Mesenchymal stem cell (in vitro differentiated cells and primary cell): ENCODE results near the gene SATB2.

Source experiments
- DNase-seq: peaks from one replicate; pipeline ENCODE4 v3.0.0-alpha.2; 2013
- H2AFZ ChIP-seq: one replicate; pipeline ENCODE4 v1.6.1; 2013; ENCODE audit warnings: low read depth, mild to moderate bottlenecking, control low read depth, inconsistent platforms, low read length, moderate library complexity
- H2AK5ac ChIP-seq: 2 replicates; pipeline ENCODE4 v1.6.1; 2013; ENCODE audit warnings: low read length, moderate library complexity, mild to moderate bottlenecking, inconsistent platforms; ENCODE audit not compliant: severe bottlenecking
- H2BK120ac ChIP-seq: one replicate; pipeline ENCODE4 v1.6.1; 2013; ENCODE audit warnings: low read depth, mild to moderate bottlenecking, inconsistent platforms, low read length, moderate library complexity
- H2BK12ac ChIP-seq, 2 experiments: one replicate each; pipeline ENCODE4 v1.6.1; 2013; ENCODE audit warnings: inconsistent platforms in 2 of 2, low read length in 2 of 2, mild to moderate bottlenecking in 2 of 2, moderate library complexity in 2 of 2, control low read depth in 1 of 2
- H2BK15ac ChIP-seq: one replicate; pipeline ENCODE4 v1.6.1; 2013; ENCODE audit warnings: mild to moderate bottlenecking, low read depth, inconsistent platforms; ENCODE audit not compliant: poor library complexity, severe bottlenecking
- H2BK5ac ChIP-seq: 2 replicates; pipeline ENCODE4 v1.6.1; 2013; ENCODE audit warnings: low read depth, mild to moderate bottlenecking, low read length, control low read depth, inconsistent platforms; ENCODE audit not compliant: poor library complexity, severe bottlenecking
- H3K14ac ChIP-seq, 2 experiments: one replicate each; pipeline ENCODE4 v1.6.1; 2013; ENCODE audit warnings: inconsistent platforms in 2 of 2, low read length in 2 of 2, control low read depth in 1 of 2, mild to moderate bottlenecking in 1 of 2, moderate library complexity in 1 of 2
- H3K18ac ChIP-seq, 2 experiments: one replicate each; pipeline ENCODE4 v1.6.1; 2013; ENCODE audit warnings: inconsistent platforms in 2 of 2, low read length in 2 of 2, control low read depth in 1 of 2, low read depth in 1 of 2, mild to moderate bottlenecking in 1 of 2
- H3K23ac ChIP-seq, 2 experiments: one replicate each; pipeline ENCODE4 v1.6.1; 2013; ENCODE audit warnings: inconsistent platforms in 2 of 2, low read length in 2 of 2, mild to moderate bottlenecking in 2 of 2, moderate library complexity in 2 of 2, control low read depth in 1 of 2
- H3K27ac ChIP-seq: 2 replicates; pipeline ENCODE4 v1.5.1; 2013; ENCODE audit warnings: mild to moderate bottlenecking, moderate library complexity, low read length, control low read depth, inconsistent platforms; ENCODE audit not compliant: poor library complexity, severe bottlenecking
- H3K27me3 ChIP-seq, 2 experiments: 2 replicates each; pipeline versions ENCODE4 v1.6.1 to v1.7.0; 2013; ENCODE audit warnings: low read length in 2 of 2, mild to moderate bottlenecking in 2 of 2, moderate library complexity in 2 of 2, control low read depth in 1 of 2, inconsistent platforms in 1 of 2; ENCODE audit not compliant: control insufficient read depth in 1 of 2, insufficient read depth in 1 of 2
- H3K36me3 ChIP-seq, 2 experiments: 2 replicates each; pipeline versions ENCODE4 v1.6.1 to v1.7.0; 2013; ENCODE audit warnings: low read length in 2 of 2, control low read depth in 1 of 2, inconsistent platforms in 1 of 2, low read depth in 1 of 2, mild to moderate bottlenecking in 1 of 2; ENCODE audit not compliant: insufficient read depth in 2 of 2, control insufficient read depth in 1 of 2
- H3K4ac ChIP-seq, 2 experiments: one replicate each; pipeline ENCODE4 v1.6.1; 2013; ENCODE audit warnings: inconsistent platforms in 2 of 2, low read length in 2 of 2, mild to moderate bottlenecking in 2 of 2, moderate library complexity in 2 of 2, control low read depth in 1 of 2, low read depth in 1 of 2
- H3K4me1 ChIP-seq: 2 replicates; pipeline ENCODE4 v1.6.1; 2013; ENCODE audit warnings: low read depth, low read length, control low read depth; ENCODE audit not compliant: control insufficient read depth, insufficient read depth
- H3K4me2 ChIP-seq: 2 replicates; pipeline ENCODE4 v1.6.1; 2013; ENCODE audit warnings: low read length, mild to moderate bottlenecking, inconsistent platforms; ENCODE audit not compliant: poor library complexity, severe bottlenecking
- H3K4me3 ChIP-seq, 2 experiments: 2 replicates each; pipeline versions ENCODE4 v1.5.1 to v1.7.0; 2013; ENCODE audit warnings: low read length in 2 of 2, mild to moderate bottlenecking in 2 of 2, control low read depth in 1 of 2, low read depth in 1 of 2; ENCODE audit not compliant: insufficient read depth in 1 of 2
- H3K79me1 ChIP-seq: replicated peaks from 2 replicates; pipeline ENCODE4 v1.6.1; 2013; ENCODE audit warnings: mild to moderate bottlenecking, control low read depth, low read length, inconsistent platforms; ENCODE audit not compliant: poor library complexity, severe bottlenecking
- H3K9ac ChIP-seq: 2 replicates; pipeline ENCODE4 v1.7.0; 2013; ENCODE audit warnings: mild to moderate bottlenecking, low read length, moderate library complexity
- H3K9me3 ChIP-seq: 2 replicates; pipeline ENCODE4 v1.7.0; 2013; ENCODE audit warnings: mild to moderate bottlenecking, low read length; ENCODE audit not compliant: control insufficient read depth
- H4K8ac ChIP-seq: one replicate; pipeline ENCODE4 v1.6.1; 2013; ENCODE audit warnings: inconsistent platforms, mild to moderate bottlenecking, low read length, moderate library complexity
- H4K91ac ChIP-seq: one replicate; pipeline ENCODE4 v1.6.1; 2013; ENCODE audit warnings: mild to moderate bottlenecking, low read length, inconsistent platforms
- WGBS: methylation state at CpG from one replicate; pipeline ENCODE4 v1.1.7; 2013; ENCODE audit warnings: mixed read lengths; 5-methylcytosine and 5-hydroxymethylcytosine counted together

Gene SATB2

GRCh38 chr2:199306116-199306515 is 151.6 kb downstream of the SATB2 start:
- H3K14ac ChIP-seq: no peak overlapping the region
- H3K36me3 ChIP-seq: peaks cover 5 to 49% of the 10 kb centered on the region in 2 experiments
- H3K79me1 ChIP-seq: no peaks in the 10 kb centered on the region
- no peak for DNase-seq
- no peak overlapping the region for H2BK15ac ChIP-seq
- H3K27me3 ChIP-seq: no peaks in the 10 kb centered on the region
- no peak overlapping the region for H3K4me2 ChIP-seq
- H3K23ac ChIP-seq: no peak overlapping the region
- H3K4me1 ChIP-seq: peaks cover 2% of the 10 kb centered on the region
- H3K9ac ChIP-seq: no peak overlapping the region
- H2BK5ac ChIP-seq: no peak overlapping the region
- H2BK12ac ChIP-seq: no peak overlapping the region
- H2AK5ac ChIP-seq: no peak overlapping the region
- 90% methylated on average over 3 of the region's 3 CpGs for WGBS
- no peak overlapping the region for H2AFZ ChIP-seq
- no peak overlapping the region for H4K8ac ChIP-seq
- H3K4me3 ChIP-seq: no peak overlapping the region
- H4K91ac ChIP-seq: no peak overlapping the region
- no peak overlapping the region for H2BK120ac ChIP-seq
- no peak overlapping the region for H3K18ac ChIP-seq
- no peaks in the 10 kb centered on the region for H3K9me3 ChIP-seq
- no peak overlapping the region for H3K27ac ChIP-seq
- no peak overlapping the region for H3K4ac ChIP-seq

- Histone ChIP-seq H3K36me3 (peaks cover 4 to 42% of the 10 kb centered on the region in 2 experiments), H3K4me1 (no peaks in the 10 kb centered on the region), H3K4ac (no peak overlapping the region), H3K27me3 (no peaks in the 10 kb centered on the region), H2BK12ac (no peak overlapping the region), H3K18ac (no peak overlapping the region), H3K9ac (peak overlapping the region; percentile 72), H3K4me3 (peak overlapping the region in 1 of 2 experiments; percentile 10), H2BK120ac (no peak overlapping the region), H3K9me3 (no peaks in the 10 kb centered on the region), H3K23ac (no peak overlapping the region), H2AK5ac (no peak overlapping the region), H2AFZ (no peak overlapping the region), H4K91ac (no peak overlapping the region), H2BK5ac (no peak overlapping the region), H3K79me1 (no peaks in the 10 kb centered on the region), H3K27ac (no peak overlapping the region), H2BK15ac (no peak overlapping the region), H3K4me2 (no peak overlapping the region), H4K8ac (no peak overlapping the region), H3K14ac (no peak overlapping the region)
- peak; percentile 68 for DNase-seq
- 62% methylated on average over 6 of the region's 6 CpGs for WGBS
Observed at GRCh38 chr2:199303728-199304177, 154.0 kb downstream of the SATB2 start.

DNA sequence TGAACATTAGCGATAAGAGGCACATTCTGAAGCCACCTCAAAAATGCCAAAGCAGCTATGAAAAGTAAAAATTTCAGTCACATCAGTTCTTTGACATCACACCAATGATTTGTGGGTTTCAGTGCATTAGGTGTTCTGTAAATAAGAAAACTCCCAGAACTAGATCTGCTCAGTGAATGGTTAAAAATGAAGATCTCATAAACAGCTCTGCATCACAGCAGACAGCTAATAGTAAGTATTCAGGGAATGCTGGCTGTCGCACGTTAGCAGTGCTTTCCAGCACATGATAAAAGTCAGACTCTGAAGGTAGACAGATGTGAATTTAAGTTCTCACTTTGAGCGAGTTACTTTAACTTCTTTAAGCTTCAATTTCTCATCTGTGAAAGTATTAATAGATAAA is 154.9 kb downstream of the SATB2 start:
- H3K14ac ChIP-seq: no peak overlapping the region
- H3K79me1 ChIP-seq: no peaks in the 10 kb centered on the region
- WGBS: 86% methylated on average over 1 of the region's 4 CpGs
- H3K18ac ChIP-seq: no peak overlapping the region
- H3K9me3 ChIP-seq: no peaks in the 10 kb centered on the region
- no peak overlapping the region for H3K4ac ChIP-seq
- no peak overlapping the region for H2AK5ac ChIP-seq
- H3K4me2 ChIP-seq: no peak overlapping the region
- H4K91ac ChIP-seq: no peak overlapping the region
- H2BK15ac ChIP-seq: no peak overlapping the region
- H3K27me3 ChIP-seq: no peaks in the 10 kb centered on the region
- no peak overlapping the region for H3K27ac ChIP-seq
- no peak overlapping the region for H3K23ac ChIP-seq
- DNase-seq: peak; percentile 19
- H3K4me1 ChIP-seq: no peaks in the 10 kb centered on the region
- no peak overlapping the region for H3K4me3 ChIP-seq
- H2BK12ac ChIP-seq: no peak overlapping the region
- no peak overlapping the region for H4K8ac ChIP-seq
- H3K9ac ChIP-seq: peak overlapping the region; percentile 72
- H2BK5ac ChIP-seq: no peak overlapping the region
- no peak overlapping the region for H2BK120ac ChIP-seq
- H3K36me3 ChIP-seq: peaks cover 0 to 41% of the 10 kb centered on the region in 2 experiments
- no peak overlapping the region for H2AFZ ChIP-seq

GRCh38 chr2:199288424-199288823 is 169.3 kb downstream of the SATB2 start:
- Histone ChIP-seq H3K9ac (no peak overlapping the region), H2BK120ac (no peak overlapping the region), H2AFZ (no peak overlapping the region), H2BK15ac (no peak overlapping the region), H3K79me1 (no peaks in the 10 kb centered on the region), H3K27me3 (no peaks in the 10 kb centered on the region), H3K4me1 (no peaks in the 10 kb centered on the region), H3K27ac (no peak overlapping the region), H4K91ac (no peak overlapping the region), H3K9me3 (peaks cover 5% of the 10 kb centered on the region), H2BK5ac (no peak overlapping the region), H3K36me3 (peaks cover 0 to 11% of the 10 kb centered on the region in 2 experiments), H3K23ac (no peak overlapping the region), H3K4me2 (no peak overlapping the region), H2BK12ac (no peak overlapping the region), H3K18ac (no peak overlapping the region), H3K4ac (no peak overlapping the region), H3K14ac (no peak overlapping the region), H4K8ac (no peak overlapping the region), H2AK5ac (no peak overlapping the region), H3K4me3 (no peak overlapping the region)
- DNase-seq: no peak
